ENCODE data around the gene MMP8. TPM values are rescaled to one million over a fixed set of nuclear protein-coding genes. Genes with fewer than 3 reads are reported as not detected.

The MMP8 gene
- total and polyA plus RNA-seq, 2 experiments from 2014 or later, result not detected

DNA sequence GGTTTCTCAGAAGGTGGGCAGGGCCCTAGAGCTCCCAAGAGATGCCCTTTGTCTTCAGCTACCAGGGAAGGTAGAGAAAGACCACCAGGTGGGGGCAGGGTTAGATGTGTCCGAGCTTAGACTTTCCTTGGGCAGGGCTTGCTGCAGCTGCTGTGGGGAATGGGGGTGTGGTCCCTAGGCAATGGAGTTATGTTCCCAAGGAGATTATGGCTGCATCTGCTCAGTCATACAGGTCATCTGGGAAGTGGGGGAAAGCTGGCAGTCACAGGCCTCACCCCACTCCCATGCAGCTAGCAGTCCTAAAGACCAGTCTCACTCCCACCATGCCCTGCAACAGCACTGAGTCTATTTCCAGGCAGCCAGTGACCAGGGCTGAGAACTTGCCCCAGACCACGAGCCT, 48.7 kb downstream of the MMP8 start (continued):
- TF ChIP-seq, protein P1, sequence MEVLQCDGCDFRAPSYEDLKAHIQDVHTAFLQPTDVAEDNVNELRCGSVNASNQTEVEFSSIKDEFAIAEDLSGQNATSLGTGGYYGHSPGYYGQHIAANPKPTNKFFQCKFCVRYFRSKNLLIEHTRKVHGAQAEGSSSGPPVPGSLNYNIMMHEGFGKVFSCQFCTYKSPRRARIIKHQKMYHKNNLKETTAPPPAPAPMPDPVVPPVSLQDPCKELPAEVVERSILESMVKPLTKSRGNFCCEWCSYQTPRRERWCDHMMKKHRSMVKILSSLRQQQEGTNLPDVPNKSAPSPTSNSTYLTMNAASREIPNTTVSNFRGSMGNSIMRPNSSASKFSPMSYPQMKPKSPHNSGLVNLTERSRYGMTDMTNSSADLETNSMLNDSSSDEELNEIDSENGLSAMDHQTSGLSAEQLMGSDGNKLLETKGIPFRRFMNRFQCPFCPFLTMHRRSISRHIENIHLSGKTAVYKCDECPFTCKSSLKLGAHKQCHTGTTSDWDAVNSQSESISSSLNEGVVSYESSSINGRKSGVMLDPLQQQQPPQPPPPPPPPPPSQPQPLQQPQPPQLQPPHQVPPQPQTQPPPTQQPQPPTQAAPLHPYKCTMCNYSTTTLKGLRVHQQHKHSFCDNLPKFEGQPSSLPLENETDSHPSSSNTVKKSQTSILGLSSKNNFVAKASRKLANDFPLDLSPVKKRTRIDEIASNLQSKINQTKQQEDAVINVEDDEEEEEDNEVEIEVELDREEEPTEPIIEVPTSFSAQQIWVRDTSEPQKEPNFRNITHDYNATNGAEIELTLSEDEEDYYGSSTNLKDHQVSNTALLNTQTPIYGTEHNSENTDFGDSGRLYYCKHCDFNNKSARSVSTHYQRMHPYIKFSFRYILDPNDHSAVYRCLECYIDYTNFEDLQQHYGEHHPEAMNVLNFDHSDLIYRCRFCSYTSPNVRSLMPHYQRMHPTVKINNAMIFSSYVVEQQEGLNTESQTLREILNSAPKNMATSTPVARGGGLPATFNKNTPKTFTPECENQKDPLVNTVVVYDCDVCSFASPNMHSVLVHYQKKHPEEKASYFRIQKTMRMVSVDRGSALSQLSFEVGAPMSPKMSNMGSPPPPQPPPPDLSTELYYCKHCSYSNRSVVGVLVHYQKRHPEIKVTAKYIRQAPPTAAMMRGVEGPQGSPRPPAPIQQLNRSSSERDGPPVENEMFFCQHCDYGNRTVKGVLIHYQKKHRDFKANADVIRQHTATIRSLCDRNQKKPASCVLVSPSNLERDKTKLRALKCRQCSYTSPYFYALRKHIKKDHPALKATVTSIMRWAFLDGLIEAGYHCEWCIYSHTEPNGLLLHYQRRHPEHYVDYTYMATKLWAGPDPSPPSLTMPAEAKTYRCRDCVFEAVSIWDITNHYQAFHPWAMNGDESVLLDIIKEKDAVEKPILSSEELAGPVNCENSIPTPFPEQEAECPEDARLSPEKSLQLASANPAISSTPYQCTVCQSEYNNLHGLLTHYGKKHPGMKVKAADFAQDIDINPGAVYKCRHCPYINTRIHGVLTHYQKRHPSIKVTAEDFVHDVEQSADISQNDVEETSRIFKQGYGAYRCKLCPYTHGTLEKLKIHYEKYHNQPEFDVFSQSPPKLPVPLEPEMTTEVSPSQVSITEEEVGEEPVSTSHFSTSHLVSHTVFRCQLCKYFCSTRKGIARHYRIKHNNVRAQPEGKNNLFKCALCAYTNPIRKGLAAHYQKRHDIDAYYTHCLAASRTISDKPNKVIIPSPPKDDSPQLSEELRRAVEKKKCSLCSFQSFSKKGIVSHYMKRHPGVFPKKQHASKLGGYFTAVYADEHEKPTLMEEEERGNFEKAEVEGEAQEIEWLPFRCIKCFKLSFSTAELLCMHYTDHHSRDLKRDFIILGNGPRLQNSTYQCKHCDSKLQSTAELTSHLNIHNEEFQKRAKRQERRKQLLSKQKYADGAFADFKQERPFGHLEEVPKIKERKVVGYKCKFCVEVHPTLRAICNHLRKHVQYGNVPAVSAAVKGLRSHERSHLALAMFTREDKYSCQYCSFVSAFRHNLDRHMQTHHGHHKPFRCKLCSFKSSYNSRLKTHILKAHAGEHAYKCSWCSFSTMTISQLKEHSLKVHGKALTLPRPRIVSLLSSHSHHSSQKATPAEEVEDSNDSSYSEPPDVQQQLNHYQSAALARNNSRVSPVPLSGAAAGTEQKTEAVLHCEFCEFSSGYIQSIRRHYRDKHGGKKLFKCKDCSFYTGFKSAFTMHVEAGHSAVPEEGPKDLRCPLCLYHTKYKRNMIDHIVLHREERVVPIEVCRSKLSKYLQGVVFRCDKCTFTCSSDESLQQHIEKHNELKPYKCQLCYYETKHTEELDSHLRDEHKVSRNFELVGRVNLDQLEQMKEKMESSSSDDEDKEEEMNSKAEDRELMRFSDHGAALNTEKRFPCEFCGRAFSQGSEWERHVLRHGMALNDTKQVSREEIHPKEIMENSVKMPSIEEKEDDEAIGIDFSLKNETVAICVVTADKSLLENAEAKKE (CRISPR knock-in tag; IDR thresholded peaks at IDR 0.05), result no peak

DNA sequence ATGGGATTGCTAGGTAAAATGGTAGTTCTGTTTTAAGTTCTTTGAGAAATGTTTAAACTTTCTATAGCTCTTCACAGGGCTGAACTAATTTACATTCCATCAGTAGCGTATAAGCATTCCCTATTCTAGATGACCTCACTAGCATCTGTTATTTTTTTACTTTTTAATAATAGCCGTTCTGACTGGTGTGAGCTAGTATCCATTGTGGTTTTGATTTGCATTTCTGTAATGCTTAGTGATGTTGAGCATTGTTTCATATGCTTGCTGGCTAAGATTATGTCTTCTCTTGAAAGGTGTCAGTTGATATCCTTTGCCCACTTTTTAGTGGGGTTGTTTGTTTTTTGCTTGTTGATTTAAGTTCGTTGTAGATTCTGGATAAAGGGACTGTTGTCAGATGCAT, 55.1 kb downstream of the MMP8 start:
- H3K27me3 ChIP-seq (ENCODE audit: insufficient read depth), result no peaks in the 10 kb centered on the region
- no peaks in the 10 kb centered on the region; the same call in 2 of the 3 replicates for H3K9me3 Mint-ChIP-seq
- peaks cover 2% of the 10 kb centered on the region for H3K27me3 Mint-ChIP-seq (ENCODE audit: insufficient read depth, low read depth, poor library complexity)
- no peak for DNase-seq (ENCODE audit: low spot score)
- H3K36me3 ChIP-seq (ENCODE audit: insufficient read depth), result no peaks in the 10 kb centered on the region
- H4K20me1 ChIP-seq (replicated peaks; ENCODE audit: insufficient read depth), result no peaks in the 10 kb centered on the region
- no peaks in the 10 kb centered on the region for H3K79me2 ChIP-seq (replicated peaks; ENCODE audit: insufficient read depth)
- H3K4me1 Mint-ChIP-seq, result peaks cover 3% of the 10 kb centered on the region; the same call in 1 of the 3 replicates
- H3F3A ChIP-seq (replicated peaks; ENCODE audit: low read depth), result no peaks in the 10 kb centered on the region
- no peak overlapping the region for H3K4me3 ChIP-seq
- no peak overlapping the region for H3K27ac Mint-ChIP-seq
- H3K27ac ChIP-seq (ENCODE audit: low read depth), result no peak overlapping the region
- TF ChIP-seq EZH2 (IDR thresholded peaks at IDR 0.05; ENCODE audit: low read depth, unreplicated experiment) (no peak), ZNF114 (CRISPR knock-in tag; IDR thresholded peaks at IDR 0.05) (no peak), CREB1 (CRISPR knock-in tag; IDR thresholded peaks at IDR 0.05; ENCODE audit: low read depth) (no peak)
- no peak overlapping the region for H3K4me3 Mint-ChIP-seq
- H3K9me2 ChIP-seq (ENCODE audit: insufficient read depth), result no peaks in the 10 kb centered on the region
- no peak for ATAC-seq
- no peak overlapping the region for H3K4me2 ChIP-seq
- H3K36me3 Mint-ChIP-seq (ENCODE audit: low read depth), result no peaks in the 10 kb centered on the region
- H2AFZ ChIP-seq, result no peak overlapping the region
- no peaks in the 10 kb centered on the region for H3K4me1 ChIP-seq (ENCODE audit: insufficient read depth)
